ENCODE measurements around the gene JCAD. TPM values are rescaled to one million over a fixed set of nuclear protein-coding genes. Genes with fewer than 3 reads are reported as not detected.

JCAD gene
- total and polyA plus RNA-seq, 4 donors = 35.2 to 169 (median 50.0) TPM

GRCh38 chr10:29969255-29970011 lies 90.0 kb downstream of the JCAD start:
- peaks cover 3% of the 10 kb centered on the region for H3K4me1 ChIP-seq (ENCODE audit: control insufficient read depth, insufficient read depth, low read length)
- 48% methylated on average over 8 of the region's 12 CpGs for WGBS (ENCODE audit: insufficient coverage)
- H3K4me3 ChIP-seq (ENCODE audit: low read depth, low read length) = no peak overlapping the region
- no peaks in the 10 kb centered on the region for H3K27me3 ChIP-seq (ENCODE audit: control insufficient read depth, insufficient read depth, low read length)
- no peaks in the 10 kb centered on the region for H3K36me3 ChIP-seq (ENCODE audit: control insufficient read depth, insufficient read depth, low read length)
- DNase-seq (ENCODE audit: low read depth in 4 of 6, low spot score in 6 of 6) = peak in 1 of 6 donors; percentile 74
- H3K9me3 ChIP-seq (ENCODE audit: control insufficient read depth, insufficient read depth, low read length) = no peaks in the 10 kb centered on the region
- H3K27ac ChIP-seq (ENCODE audit: low read depth, low read length) = no peak overlapping the region

GRCh38 chr10:29968585-29968984 lies 90.8 kb downstream of the JCAD start:
- 96% methylated on average over 1 of the region's 3 CpGs for WGBS (ENCODE audit: insufficient coverage)
- no peaks in the 10 kb centered on the region for H3K36me3 ChIP-seq (ENCODE audit: control insufficient read depth, insufficient read depth, low read length)
- H3K27ac ChIP-seq (ENCODE audit: low read depth, low read length) = peak overlapping the region; percentile 52
- peak in 1 of 6 donors; percentile 47 for DNase-seq (ENCODE audit: low read depth in 4 of 6, low spot score in 6 of 6)
- no peaks in the 10 kb centered on the region for H3K9me3 ChIP-seq (ENCODE audit: control insufficient read depth, insufficient read depth, low read length)
- peaks cover 3% of the 10 kb centered on the region for H3K4me1 ChIP-seq (ENCODE audit: control insufficient read depth, insufficient read depth, low read length)
- H3K4me3 ChIP-seq (ENCODE audit: low read depth, low read length) = no peak overlapping the region
- no peaks in the 10 kb centered on the region for H3K27me3 ChIP-seq (ENCODE audit: control insufficient read depth, insufficient read depth, low read length)

GRCh38 chr10:29966269-29966668 lies 93.1 kb downstream of the JCAD start:
- WGBS (ENCODE audit: insufficient coverage) = 80% methylated on average over 1 of the region's 4 CpGs
- peaks cover 3% of the 10 kb centered on the region for H3K4me1 ChIP-seq (ENCODE audit: control insufficient read depth, insufficient read depth, low read length)
- H3K4me3 ChIP-seq (ENCODE audit: low read depth, low read length) = no peak overlapping the region
- DNase-seq (ENCODE audit: low read depth in 4 of 6, low spot score in 6 of 6) = no peak
- H3K27me3 ChIP-seq (ENCODE audit: control insufficient read depth, insufficient read depth, low read length) = no peaks in the 10 kb centered on the region
- no peaks in the 10 kb centered on the region for H3K36me3 ChIP-seq (ENCODE audit: control insufficient read depth, insufficient read depth, low read length)
- no peaks in the 10 kb centered on the region for H3K9me3 ChIP-seq (ENCODE audit: control insufficient read depth, insufficient read depth, low read length)
- no peak overlapping the region for H3K27ac ChIP-seq (ENCODE audit: low read depth, low read length)
